IPS-15b (cell line): Measurements from ENCODE around the gene CDK11B.
A peak's percentile ranks its signal among the peaks of the same experiment; 100 is the strongest.

Experiments used
- H3K27me3 ChIP-seq: one replicate; pipeline ENCODE4 v1.6.1; 2013; ENCODE audit warnings: low read length; ENCODE audit not compliant: control insufficient read depth, insufficient read depth
- H3K36me3 ChIP-seq: one replicate; pipeline ENCODE4 v1.6.1; 2013; ENCODE audit warnings: low read length; ENCODE audit not compliant: control insufficient read depth, insufficient read depth
- H3K4me1 ChIP-seq: one replicate; pipeline ENCODE4 v1.6.1; 2013; ENCODE audit warnings: mild to moderate bottlenecking, low read length; ENCODE audit not compliant: control insufficient read depth, insufficient read depth
- H3K4me3 ChIP-seq: one replicate; pipeline ENCODE4 v1.5.1; 2013; ENCODE audit warnings: low read depth, low read length
- H3K9ac ChIP-seq: one replicate; pipeline ENCODE4 v1.6.1; 2013; ENCODE audit warnings: low read depth, mild to moderate bottlenecking, low read length
- H3K9me3 ChIP-seq: one replicate; pipeline ENCODE4 v1.6.1; 2013; ENCODE audit warnings: mild to moderate bottlenecking, low read length; ENCODE audit not compliant: control insufficient read depth, insufficient read depth

CDK11B gene

GRCh38 chr1:1614204-1614953, 44.4 kb downstream of the CDK11B start:
- no peaks in the 10 kb centered on the region for H3K9me3 ChIP-seq
- no peaks in the 10 kb centered on the region for H3K4me1 ChIP-seq
- H3K4me3 ChIP-seq, result peak overlapping the region; percentile 87
- peaks cover 9% of the 10 kb centered on the region for H3K36me3 ChIP-seq
- H3K9ac ChIP-seq, result peak overlapping the region; percentile 60
- H3K27me3 ChIP-seq, result no peaks in the 10 kb centered on the region

GRCh38 chr1:1613509-1614082, 45.2 kb downstream of the CDK11B start:
- Histone ChIP-seq H3K4me3 (peak overlapping the region; percentile 87), H3K27me3 (no peaks in the 10 kb centered on the region), H3K9ac (no peak overlapping the region), H3K4me1 (no peaks in the 10 kb centered on the region), H3K9me3 (no peaks in the 10 kb centered on the region), H3K36me3 (peaks cover 9% of the 10 kb centered on the region)

GRCh38 chr1:1612104-1612400, 46.8 kb downstream of the CDK11B start:
- Histone ChIP-seq H3K9ac (no peak overlapping the region), H3K4me1 (no peaks in the 10 kb centered on the region), H3K36me3 (no peaks in the 10 kb centered on the region), H3K9me3 (no peaks in the 10 kb centered on the region), H3K27me3 (no peaks in the 10 kb centered on the region), H3K4me3 (no peak overlapping the region)

- Histone ChIP-seq H3K4me3 (no peak overlapping the region), H3K4me1 (no peaks in the 10 kb centered on the region), H3K36me3 (no peaks in the 10 kb centered on the region), H3K27me3 (no peaks in the 10 kb centered on the region), H3K9me3 (no peaks in the 10 kb centered on the region), H3K9ac (no peak overlapping the region)
Measured at GRCh38 chr1:1610796-1611195, 48.0 kb downstream of the CDK11B start.

GRCh38 chr1:1609822-1610485, 48.9 kb downstream of the CDK11B start:
- H3K9ac ChIP-seq, result no peak overlapping the region

GRCh38 chr1:1606232-1606631, 52.6 kb downstream of the CDK11B start:
- H3K4me3 ChIP-seq, result no peak overlapping the region
- no peaks in the 10 kb centered on the region for H3K4me1 ChIP-seq
- no peaks in the 10 kb centered on the region for H3K9me3 ChIP-seq
- no peaks in the 10 kb centered on the region for H3K36me3 ChIP-seq
- no peak overlapping the region for H3K9ac ChIP-seq
- H3K27me3 ChIP-seq, result peaks cover 6% of the 10 kb centered on the region

More at GRCh38 chr1:1609822-1610485, 48.9 kb downstream of the CDK11B start:
- H3K9me3 ChIP-seq, result no peaks in the 10 kb centered on the region
- no peaks in the 10 kb centered on the region for H3K4me1 ChIP-seq
- H3K27me3 ChIP-seq, result no peaks in the 10 kb centered on the region
- H3K4me3 ChIP-seq, result no peak overlapping the region
- H3K36me3 ChIP-seq, result no peaks in the 10 kb centered on the region

- H3K4me3 ChIP-seq, result no peak overlapping the region
- no peaks in the 10 kb centered on the region for H3K4me1 ChIP-seq
- H3K36me3 ChIP-seq, result no peaks in the 10 kb centered on the region
Measured at GRCh38 chr1:1605724-1606123, 53.1 kb downstream of the CDK11B start.

GRCh38 chr1:1605034-1605591, 53.7 kb downstream of the CDK11B start:
- Histone ChIP-seq H3K36me3 (no peaks in the 10 kb centered on the region), H3K4me1 (no peaks in the 10 kb centered on the region), H3K27me3 (peaks cover 12% of the 10 kb centered on the region), H3K9ac (no peak overlapping the region), H3K9me3 (no peaks in the 10 kb centered on the region), H3K4me3 (no peak overlapping the region)

More at GRCh38 chr1:1605724-1606123, 53.1 kb downstream of the CDK11B start:
- Histone ChIP-seq H3K9me3 (no peaks in the 10 kb centered on the region), H3K27me3 (peaks cover 11% of the 10 kb centered on the region), H3K9ac (no peak overlapping the region)

- Histone ChIP-seq H3K27me3 (peaks cover 12% of the 10 kb centered on the region), H3K36me3 (no peaks in the 10 kb centered on the region), H3K9ac (no peak overlapping the region), H3K9me3 (no peaks in the 10 kb centered on the region), H3K4me3 (no peak overlapping the region), H3K4me1 (no peaks in the 10 kb centered on the region)
Measured at GRCh38 chr1:1604374-1605033, 54.3 kb downstream of the CDK11B start.

GRCh38 chr1:1603671-1604373, 55.0 kb downstream of the CDK11B start:
- H3K4me3 ChIP-seq, result no peak overlapping the region
- H3K27me3 ChIP-seq, result peaks cover 14% of the 10 kb centered on the region
- H3K36me3 ChIP-seq, result no peaks in the 10 kb centered on the region
- no peaks in the 10 kb centered on the region for H3K4me1 ChIP-seq
- H3K9me3 ChIP-seq, result no peaks in the 10 kb centered on the region
- no peak overlapping the region for H3K9ac ChIP-seq

- H3K9ac ChIP-seq, result no peak overlapping the region
- no peak overlapping the region for H3K4me3 ChIP-seq
- H3K27me3 ChIP-seq, result peaks cover 21% of the 10 kb centered on the region
- no peaks in the 10 kb centered on the region for H3K9me3 ChIP-seq
- no peaks in the 10 kb centered on the region for H3K4me1 ChIP-seq
- no peaks in the 10 kb centered on the region for H3K36me3 ChIP-seq
Measured at GRCh38 chr1:1602968-1603506, 55.8 kb downstream of the CDK11B start.
